Measurements from ENCODE around the gene AGAP1.

GRCh38 chr2:235806986-235807750 is 313.3 kb downstream of the AGAP1 start:
- TF ChIP-seq POLR2A (IDR thresholded peaks at IDR 0.05): no peak
- TF ChIP-seq, protein P1, sequence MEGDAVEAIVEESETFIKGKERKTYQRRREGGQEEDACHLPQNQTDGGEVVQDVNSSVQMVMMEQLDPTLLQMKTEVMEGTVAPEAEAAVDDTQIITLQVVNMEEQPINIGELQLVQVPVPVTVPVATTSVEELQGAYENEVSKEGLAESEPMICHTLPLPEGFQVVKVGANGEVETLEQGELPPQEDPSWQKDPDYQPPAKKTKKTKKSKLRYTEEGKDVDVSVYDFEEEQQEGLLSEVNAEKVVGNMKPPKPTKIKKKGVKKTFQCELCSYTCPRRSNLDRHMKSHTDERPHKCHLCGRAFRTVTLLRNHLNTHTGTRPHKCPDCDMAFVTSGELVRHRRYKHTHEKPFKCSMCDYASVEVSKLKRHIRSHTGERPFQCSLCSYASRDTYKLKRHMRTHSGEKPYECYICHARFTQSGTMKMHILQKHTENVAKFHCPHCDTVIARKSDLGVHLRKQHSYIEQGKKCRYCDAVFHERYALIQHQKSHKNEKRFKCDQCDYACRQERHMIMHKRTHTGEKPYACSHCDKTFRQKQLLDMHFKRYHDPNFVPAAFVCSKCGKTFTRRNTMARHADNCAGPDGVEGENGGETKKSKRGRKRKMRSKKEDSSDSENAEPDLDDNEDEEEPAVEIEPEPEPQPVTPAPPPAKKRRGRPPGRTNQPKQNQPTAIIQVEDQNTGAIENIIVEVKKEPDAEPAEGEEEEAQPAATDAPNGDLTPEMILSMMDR (IDR thresholded peaks at IDR 0.05): no peak

Measured in sigmoid colon (tissue), 3 donors.